ENCODE measurements around the gene TSPYL4.

Gene TSPYL4

DNA sequence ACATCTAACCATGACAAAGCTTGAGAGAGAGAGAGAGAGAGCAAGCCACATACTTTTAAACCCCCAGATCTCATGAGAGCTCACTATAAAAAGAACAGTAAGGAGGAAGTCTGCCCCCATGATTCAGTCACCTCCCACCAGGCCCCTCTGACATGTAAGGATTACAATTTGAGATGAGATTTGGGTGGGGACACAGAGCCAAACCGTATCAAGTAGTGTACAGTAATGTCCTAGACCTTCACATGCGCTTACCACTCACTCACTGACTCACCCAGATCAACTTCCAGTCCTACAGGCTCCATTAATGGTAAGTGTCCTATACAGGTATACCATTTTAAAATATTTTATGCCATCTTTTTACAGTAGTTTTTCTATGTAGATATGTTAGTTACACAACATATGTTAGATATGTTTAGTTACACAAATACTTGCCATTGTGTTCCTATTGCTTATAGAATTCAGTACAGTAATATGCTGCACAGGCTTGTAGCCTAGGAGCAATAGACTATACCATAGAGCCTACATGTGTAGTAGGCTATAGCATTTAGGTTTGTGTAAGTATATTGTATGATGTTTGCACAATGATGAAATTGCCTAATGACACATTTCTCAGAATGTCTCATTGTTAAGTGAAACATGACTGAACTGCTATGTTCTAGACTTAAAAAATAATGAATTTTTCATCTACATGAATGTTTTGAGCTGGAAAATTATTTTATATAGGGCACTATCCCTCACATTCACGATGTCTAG lies 14.1 kb upstream of the TSPYL4 start:
- Histone ChIP-seq H3K36me3 (ENCODE audit: insufficient read depth, low read length) (peaks cover 27% of the 10 kb centered on the region), H2AFZ (ENCODE audit: low read depth, low read length) (no peak overlapping the region), H3K9me3 (ENCODE audit: insufficient read depth, low read length, severe bottlenecking) (no peaks in the 10 kb centered on the region), H3K4me1 (ENCODE audit: insufficient read depth, low read length) (no peaks in the 10 kb centered on the region; the same call in 1 of the 2 replicates), H3K27me3 (ENCODE audit: insufficient read depth, low read length, poor library complexity) (no peaks in the 10 kb centered on the region), H4K20me1 (ENCODE audit: insufficient read depth, low read length) (0 out of 2 replicates have a peak, but pooled peaks cover 3% of the 10 kb centered on the region), H3K4me3 (ENCODE audit: low read depth in 1 of 2, low read length in 2 of 2) (no peak overlapping the region), H3K9ac (ENCODE audit: low read depth, low read length) (no peak overlapping the region), H3K27ac (ENCODE audit: low read length) (no peak overlapping the region), H3K79me2 (ENCODE audit: insufficient read depth, low read length) (peaks cover 7% of the 10 kb centered on the region), H3K4me2 (ENCODE audit: insufficient read depth, low read length) (no peak overlapping the region)
- TF ChIP-seq, protein P1, sequence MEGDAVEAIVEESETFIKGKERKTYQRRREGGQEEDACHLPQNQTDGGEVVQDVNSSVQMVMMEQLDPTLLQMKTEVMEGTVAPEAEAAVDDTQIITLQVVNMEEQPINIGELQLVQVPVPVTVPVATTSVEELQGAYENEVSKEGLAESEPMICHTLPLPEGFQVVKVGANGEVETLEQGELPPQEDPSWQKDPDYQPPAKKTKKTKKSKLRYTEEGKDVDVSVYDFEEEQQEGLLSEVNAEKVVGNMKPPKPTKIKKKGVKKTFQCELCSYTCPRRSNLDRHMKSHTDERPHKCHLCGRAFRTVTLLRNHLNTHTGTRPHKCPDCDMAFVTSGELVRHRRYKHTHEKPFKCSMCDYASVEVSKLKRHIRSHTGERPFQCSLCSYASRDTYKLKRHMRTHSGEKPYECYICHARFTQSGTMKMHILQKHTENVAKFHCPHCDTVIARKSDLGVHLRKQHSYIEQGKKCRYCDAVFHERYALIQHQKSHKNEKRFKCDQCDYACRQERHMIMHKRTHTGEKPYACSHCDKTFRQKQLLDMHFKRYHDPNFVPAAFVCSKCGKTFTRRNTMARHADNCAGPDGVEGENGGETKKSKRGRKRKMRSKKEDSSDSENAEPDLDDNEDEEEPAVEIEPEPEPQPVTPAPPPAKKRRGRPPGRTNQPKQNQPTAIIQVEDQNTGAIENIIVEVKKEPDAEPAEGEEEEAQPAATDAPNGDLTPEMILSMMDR (IDR thresholded peaks at IDR 0.05; ENCODE audit: borderline replicate concordance, extremely low read depth, low read length, poor library complexity, severe bottlenecking) = no peak
- no peak for TF ChIP-seq EZH2 (IDR thresholded peaks at IDR 0.05; ENCODE audit: borderline replicate concordance, low read depth, low read length, severe bottlenecking)
- DNase-seq (no peak), ATAC-seq (ENCODE audit: insufficient read depth, low read depth) (no peak)

DNA sequence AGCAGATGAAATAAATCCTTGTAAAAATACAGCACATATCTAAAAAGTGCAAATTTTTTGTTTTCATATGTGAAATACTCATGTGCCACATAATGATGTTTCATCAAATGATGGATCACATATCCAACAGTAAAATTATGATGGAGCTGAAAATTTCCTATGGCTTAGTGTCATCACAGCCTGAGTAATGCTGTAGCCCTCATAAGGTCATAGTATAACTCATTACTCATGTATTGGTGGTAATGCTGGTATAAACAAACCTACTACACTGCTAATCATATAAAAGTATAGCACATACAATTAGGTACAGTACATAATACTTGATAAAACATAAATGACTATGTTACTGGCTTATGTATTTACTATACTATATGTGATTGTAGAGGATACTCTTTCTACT lies 12.9 kb upstream of the TSPYL4 start:
- Histone ChIP-seq H3K36me3 (ENCODE audit: insufficient read depth, low read length) (peaks cover 21% of the 10 kb centered on the region), H3K27ac (ENCODE audit: low read length) (no peak overlapping the region), H3K4me3 (ENCODE audit: low read depth in 1 of 2, low read length in 2 of 2) (no peak overlapping the region), H3K9ac (ENCODE audit: low read depth, low read length) (no peak overlapping the region), H3K27me3 (ENCODE audit: insufficient read depth, low read length, poor library complexity) (no peaks in the 10 kb centered on the region), H3K9me3 (ENCODE audit: insufficient read depth, low read length, severe bottlenecking) (no peaks in the 10 kb centered on the region), H3K79me2 (ENCODE audit: insufficient read depth, low read length) (peaks cover 7% of the 10 kb centered on the region), H2AFZ (ENCODE audit: low read depth, low read length) (no peak overlapping the region), H4K20me1 (ENCODE audit: insufficient read depth, low read length) (0 out of 2 replicates have a peak, but pooled peaks cover 3% of the 10 kb centered on the region), H3K4me1 (ENCODE audit: insufficient read depth, low read length) (no peaks in the 10 kb centered on the region; the same call in 1 of the 2 replicates), H3K4me2 (ENCODE audit: insufficient read depth, low read length) (no peak overlapping the region)
- no peak for DNase-seq
- TF ChIP-seq, protein P1 (IDR thresholded peaks at IDR 0.05; ENCODE audit: borderline replicate concordance, extremely low read depth, low read length, poor library complexity, severe bottlenecking) = no peak
- no peak for TF ChIP-seq EZH2 (IDR thresholded peaks at IDR 0.05; ENCODE audit: borderline replicate concordance, low read depth, low read length, severe bottlenecking)
- ATAC-seq (ENCODE audit: insufficient read depth, low read depth) = no peak

DNA sequence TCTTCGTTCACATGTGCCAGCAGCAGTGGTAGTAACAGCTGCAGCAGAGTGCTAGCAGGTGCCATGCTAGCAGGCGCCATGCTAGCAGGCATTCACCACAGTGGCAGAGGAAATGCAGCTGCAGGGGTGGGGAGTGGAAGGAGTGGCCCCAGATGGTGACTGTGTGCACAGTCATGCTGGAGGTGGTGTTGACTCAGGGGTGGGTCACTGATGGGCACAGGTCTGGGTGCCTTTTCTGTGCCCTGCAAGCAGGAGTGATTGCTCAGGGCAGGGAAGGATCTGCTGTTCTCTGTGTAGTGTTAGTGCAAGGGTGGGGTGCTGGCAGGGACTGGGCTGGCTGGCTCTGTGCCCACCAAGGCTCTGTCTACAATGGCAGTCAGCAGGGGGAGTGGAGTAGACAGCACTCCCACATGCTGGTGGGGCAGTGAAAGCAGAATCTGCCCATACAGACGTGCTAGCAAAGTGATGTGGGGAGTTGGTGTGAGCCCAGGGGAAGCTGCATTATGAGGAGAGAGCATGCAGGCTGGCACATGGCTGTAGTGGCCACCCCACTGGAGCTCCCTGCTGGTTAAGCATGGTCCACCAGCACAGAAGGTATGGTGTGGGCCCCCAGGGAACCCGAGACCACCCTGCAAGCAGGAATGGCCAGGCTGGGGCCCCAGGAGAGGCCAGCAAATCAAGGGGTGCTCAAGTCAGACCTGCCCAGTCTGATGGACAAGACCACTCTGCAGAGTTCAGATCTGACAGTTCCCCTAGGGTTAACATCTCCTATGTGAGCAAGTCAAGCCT lies 11.4 kb upstream of the TSPYL4 start:
- Histone ChIP-seq H3K27me3 (ENCODE audit: insufficient read depth, low read length, poor library complexity) (no peaks in the 10 kb centered on the region), H3K4me1 (ENCODE audit: insufficient read depth, low read length) (no peaks in the 10 kb centered on the region; the same call in 1 of the 2 replicates), H3K4me3 (ENCODE audit: low read depth in 1 of 2, low read length in 2 of 2) (no peak overlapping the region), H3K9me3 (ENCODE audit: insufficient read depth, low read length, severe bottlenecking) (no peaks in the 10 kb centered on the region), H2AFZ (ENCODE audit: low read depth, low read length) (no peak overlapping the region), H3K27ac (ENCODE audit: low read length) (no peak overlapping the region; the same call in 1 of the 2 replicates), H3K79me2 (ENCODE audit: insufficient read depth, low read length) (peaks cover 6% of the 10 kb centered on the region), H3K9ac (ENCODE audit: low read depth, low read length) (no peak overlapping the region), H3K4me2 (ENCODE audit: insufficient read depth, low read length) (no peak overlapping the region), H4K20me1 (ENCODE audit: insufficient read depth, low read length) (0 out of 2 replicates have a peak, but pooled peaks cover 3% of the 10 kb centered on the region), H3K36me3 (ENCODE audit: insufficient read depth, low read length) (peaks cover 12% of the 10 kb centered on the region)
- ATAC-seq (ENCODE audit: insufficient read depth, low read depth) (peak; percentile 46), DNase-seq (no peak)
- TF ChIP-seq EZH2 (IDR thresholded peaks at IDR 0.05; ENCODE audit: borderline replicate concordance, low read depth, low read length, severe bottlenecking) = no peak

DNA sequence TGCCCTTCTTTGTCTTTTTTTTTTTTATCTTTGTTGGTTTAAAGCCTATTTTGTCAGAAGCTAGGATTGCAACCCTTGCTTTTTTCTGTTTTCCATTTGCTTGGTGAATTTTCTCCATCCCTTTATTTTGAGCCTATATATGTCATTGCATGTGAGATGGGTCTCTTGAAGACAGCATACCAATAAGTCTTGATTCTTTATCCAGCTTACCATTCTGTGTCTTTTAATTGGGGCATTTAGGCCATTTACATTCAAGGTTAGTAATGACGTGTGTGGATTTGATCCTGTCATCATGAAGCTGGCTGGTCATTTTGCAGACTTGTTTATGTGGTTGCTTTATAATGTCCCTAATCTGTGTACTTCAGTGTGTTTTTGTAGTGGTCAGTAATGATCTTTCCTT lies 9.5 kb upstream of the TSPYL4 start:
- Histone ChIP-seq H3K9me3 (ENCODE audit: insufficient read depth, low read length, severe bottlenecking) (no peaks in the 10 kb centered on the region), H4K20me1 (ENCODE audit: insufficient read depth, low read length) (0 out of 2 replicates have a peak, but pooled peaks cover 3% of the 10 kb centered on the region), H3K9ac (ENCODE audit: low read depth, low read length) (no peak overlapping the region), H2AFZ (ENCODE audit: low read depth, low read length) (no peak overlapping the region), H3K27me3 (ENCODE audit: insufficient read depth, low read length, poor library complexity) (no peaks in the 10 kb centered on the region), H3K4me1 (ENCODE audit: insufficient read depth, low read length) (no peaks in the 10 kb centered on the region), H3K36me3 (ENCODE audit: insufficient read depth, low read length) (peaks cover 16% of the 10 kb centered on the region), H3K27ac (ENCODE audit: low read length) (no peak overlapping the region), H3K4me3 (ENCODE audit: low read depth in 1 of 2, low read length in 2 of 2) (no peak overlapping the region), H3K4me2 (ENCODE audit: insufficient read depth, low read length) (no peak overlapping the region), H3K79me2 (ENCODE audit: insufficient read depth, low read length) (peaks cover 6% of the 10 kb centered on the region)
- no peak for DNase-seq
- no peak for TF ChIP-seq EZH2 (IDR thresholded peaks at IDR 0.05; ENCODE audit: borderline replicate concordance, low read depth, low read length, severe bottlenecking)
- TF ChIP-seq, protein P1 (IDR thresholded peaks at IDR 0.05; ENCODE audit: borderline replicate concordance, extremely low read depth, low read length, poor library complexity, severe bottlenecking) = no peak
- ATAC-seq (ENCODE audit: insufficient read depth, low read depth) = no peak

Data from DND-41 (cell line).